Measurements from ENCODE around the gene IFI6. TPM values are rescaled to one million over a fixed set of nuclear protein-coding genes. Genes with fewer than 3 reads are reported as not detected.
"Not testable (repeated sequence)": the region's sequence is repeated elsewhere in the genome, so short reads cannot be mapped to it uniquely, and the experiment has no call there.

IFI6 gene
- total RNA-seq, 2 donors from 2014 or later = 96.9 to 188 TPM

- H3K27me3 ChIP-seq (replicated peaks; ENCODE audit: insufficient read depth) = no peaks in the 10 kb centered on the region
- ATAC-seq (ENCODE audit: insufficient number of reproducible peaks, low FRiP score, low read depth) (no peak), DNase-seq (ENCODE audit: low spot score) (no peak)
- H3K36me3 ChIP-seq = no peaks in the 10 kb centered on the region
- peaks cover 0 to 5% of the 10 kb centered on the region in 2 donors for H3K4me1 ChIP-seq (ENCODE audit: control insufficient read depth in 1 of 2, low read depth in 2 of 2)
- no peaks in the 10 kb centered on the region for H3K9me3 ChIP-seq
- peak overlapping the region; percentile 24 for H3K4me3 ChIP-seq
- no peak overlapping the region for H3K27ac ChIP-seq
- TF ChIP-seq, protein P1, sequence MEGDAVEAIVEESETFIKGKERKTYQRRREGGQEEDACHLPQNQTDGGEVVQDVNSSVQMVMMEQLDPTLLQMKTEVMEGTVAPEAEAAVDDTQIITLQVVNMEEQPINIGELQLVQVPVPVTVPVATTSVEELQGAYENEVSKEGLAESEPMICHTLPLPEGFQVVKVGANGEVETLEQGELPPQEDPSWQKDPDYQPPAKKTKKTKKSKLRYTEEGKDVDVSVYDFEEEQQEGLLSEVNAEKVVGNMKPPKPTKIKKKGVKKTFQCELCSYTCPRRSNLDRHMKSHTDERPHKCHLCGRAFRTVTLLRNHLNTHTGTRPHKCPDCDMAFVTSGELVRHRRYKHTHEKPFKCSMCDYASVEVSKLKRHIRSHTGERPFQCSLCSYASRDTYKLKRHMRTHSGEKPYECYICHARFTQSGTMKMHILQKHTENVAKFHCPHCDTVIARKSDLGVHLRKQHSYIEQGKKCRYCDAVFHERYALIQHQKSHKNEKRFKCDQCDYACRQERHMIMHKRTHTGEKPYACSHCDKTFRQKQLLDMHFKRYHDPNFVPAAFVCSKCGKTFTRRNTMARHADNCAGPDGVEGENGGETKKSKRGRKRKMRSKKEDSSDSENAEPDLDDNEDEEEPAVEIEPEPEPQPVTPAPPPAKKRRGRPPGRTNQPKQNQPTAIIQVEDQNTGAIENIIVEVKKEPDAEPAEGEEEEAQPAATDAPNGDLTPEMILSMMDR (IDR thresholded peaks at IDR 0.05) = no peak
Observed at GRCh38 chr1:27689423-27690173, 17.6 kb upstream of the IFI6 start.

DNA sequence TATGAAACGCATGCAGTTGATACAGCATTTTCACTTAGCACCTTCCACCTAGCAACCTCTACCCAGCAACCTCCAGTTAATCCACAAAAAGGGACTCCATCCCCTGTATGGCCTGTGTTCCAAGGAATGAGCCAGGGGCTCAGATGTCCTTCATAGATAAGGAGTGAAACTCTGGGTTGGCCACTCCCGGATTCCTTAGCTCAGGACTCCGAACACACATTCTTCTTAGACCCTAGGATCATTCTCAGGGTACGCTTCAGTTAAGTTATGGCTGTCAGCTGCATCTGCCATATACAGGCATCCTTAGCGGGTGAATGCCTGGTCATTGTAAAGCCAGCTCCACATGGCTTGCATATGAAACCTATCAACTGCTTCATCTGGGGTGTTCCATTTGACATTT is 15.9 kb upstream of the IFI6 start:
- DNase-seq (ENCODE audit: low spot score) (no peak), ATAC-seq (ENCODE audit: insufficient number of reproducible peaks, low FRiP score, low read depth) (no peak)
- Histone ChIP-seq H3K4me1 (ENCODE audit: control insufficient read depth in 1 of 2, low read depth in 2 of 2) (peaks cover 0 to 5% of the 10 kb centered on the region in 2 donors), H3K27ac (no peak overlapping the region), H3K36me3 (no peaks in the 10 kb centered on the region), H3K4me3 (no peak overlapping the region), H3K9me3 (no peaks in the 10 kb centered on the region), H3K27me3 (replicated peaks; ENCODE audit: insufficient read depth) (no peaks in the 10 kb centered on the region)
- TF ChIP-seq, protein P1 (IDR thresholded peaks at IDR 0.05) = no peak

DNA sequence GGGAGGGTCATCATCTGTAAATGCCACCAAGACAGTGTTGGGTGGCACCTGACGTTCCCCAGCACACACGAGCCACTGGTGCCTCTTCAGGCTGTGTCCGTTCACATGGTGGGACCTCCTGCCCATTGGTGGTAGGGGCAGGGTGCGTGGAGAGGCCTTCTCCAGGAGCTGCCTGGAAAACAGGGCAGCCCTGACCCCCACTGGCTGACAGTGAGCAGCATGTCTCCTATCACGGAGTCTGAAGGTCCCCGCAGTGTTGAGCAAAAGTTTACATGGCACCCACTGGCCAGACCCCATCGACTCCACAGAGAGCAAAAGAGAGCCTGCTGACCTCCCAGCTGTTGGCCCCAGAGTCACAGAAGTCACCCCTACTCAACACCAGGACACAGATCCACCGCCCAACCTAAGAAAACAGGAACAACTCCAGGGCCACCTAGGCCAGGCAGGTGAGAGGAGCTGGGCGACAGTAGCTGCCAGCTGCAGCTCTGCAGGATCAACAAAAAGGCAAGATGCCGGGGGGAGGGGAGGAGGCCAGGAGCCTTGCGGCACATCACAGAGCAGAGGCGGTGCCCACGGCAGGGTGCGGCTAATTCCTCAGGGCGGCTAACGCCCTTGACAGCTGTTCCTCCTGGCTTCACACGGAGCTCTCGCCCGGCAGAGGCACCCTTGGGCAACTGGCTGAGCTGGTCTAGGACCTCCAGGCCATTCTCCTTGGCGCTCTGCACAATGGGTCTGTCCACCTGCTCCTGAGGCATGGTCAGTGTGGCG is 14.4 kb upstream of the IFI6 start:
- no peak overlapping the region for H3K27ac ChIP-seq
- H3K4me3 ChIP-seq = no peak overlapping the region
- no peaks in the 10 kb centered on the region for H3K27me3 ChIP-seq (replicated peaks; ENCODE audit: insufficient read depth)
- no peak for ATAC-seq (ENCODE audit: insufficient number of reproducible peaks, low FRiP score, low read depth)
- no peak for DNase-seq (ENCODE audit: low spot score)
- TF ChIP-seq, protein P1 (IDR thresholded peaks at IDR 0.05) = no peak
- H3K4me1 ChIP-seq (ENCODE audit: control insufficient read depth in 1 of 2, low read depth in 2 of 2) = peaks cover 0 to 5% of the 10 kb centered on the region in 2 donors
- H3K36me3 ChIP-seq = no peaks in the 10 kb centered on the region
- peaks cover 3% of the 10 kb centered on the region for H3K9me3 ChIP-seq

DNA sequence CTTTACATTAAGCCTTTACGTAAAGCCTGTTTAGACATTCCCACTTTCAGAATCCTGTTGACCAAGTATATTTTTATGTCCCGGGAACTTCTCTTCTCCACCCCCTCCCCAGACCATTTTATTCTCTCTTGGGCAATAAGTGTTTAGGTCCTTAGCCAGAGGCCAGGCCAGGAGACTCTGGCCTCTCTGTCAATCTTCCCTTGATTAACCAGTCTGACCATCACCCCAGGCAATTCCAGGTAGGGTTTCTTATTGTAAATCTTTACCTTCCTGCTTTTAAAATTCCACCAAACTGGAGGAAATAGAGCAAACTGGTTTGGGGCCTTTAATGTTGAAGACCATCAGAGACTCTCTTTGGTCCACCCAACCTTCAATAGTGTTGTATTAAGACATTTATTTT is 12.2 kb upstream of the IFI6 start:
- no peaks in the 10 kb centered on the region for H3K27me3 ChIP-seq (replicated peaks; ENCODE audit: insufficient read depth)
- TF ChIP-seq, protein P1 (IDR thresholded peaks at IDR 0.05) = no peak
- no peak overlapping the region for H3K27ac ChIP-seq
- DNase-seq (ENCODE audit: low spot score) (no peak), ATAC-seq (ENCODE audit: insufficient number of reproducible peaks, low FRiP score, low read depth) (no peak)
- H3K4me1 ChIP-seq (ENCODE audit: control insufficient read depth in 1 of 2, low read depth in 2 of 2) = peaks cover 0 to 2% of the 10 kb centered on the region in 2 donors
- H3K9me3 ChIP-seq = peaks cover 6% of the 10 kb centered on the region
- H3K4me3 ChIP-seq = no peak overlapping the region
- no peaks in the 10 kb centered on the region for H3K36me3 ChIP-seq

GRCh38 chr1:27682351-27682944 is 10.5 kb upstream of the IFI6 start:
- ATAC-seq (ENCODE audit: insufficient number of reproducible peaks, low FRiP score, low read depth) (no peak), DNase-seq (ENCODE audit: low spot score) (no peak)
- no peaks in the 10 kb centered on the region for H3K27me3 ChIP-seq (replicated peaks; ENCODE audit: insufficient read depth)
- TF ChIP-seq, protein P1 (IDR thresholded peaks at IDR 0.05) = no peak
- no peaks in the 10 kb centered on the region for H3K36me3 ChIP-seq
- H3K4me1 ChIP-seq (ENCODE audit: control insufficient read depth in 1 of 2, low read depth in 2 of 2) = no peaks in the 10 kb centered on the region
- H3K9me3 ChIP-seq = peaks cover 6% of the 10 kb centered on the region
- no peak overlapping the region for H3K27ac ChIP-seq
- H3K4me3 ChIP-seq = no peak overlapping the region

DNA sequence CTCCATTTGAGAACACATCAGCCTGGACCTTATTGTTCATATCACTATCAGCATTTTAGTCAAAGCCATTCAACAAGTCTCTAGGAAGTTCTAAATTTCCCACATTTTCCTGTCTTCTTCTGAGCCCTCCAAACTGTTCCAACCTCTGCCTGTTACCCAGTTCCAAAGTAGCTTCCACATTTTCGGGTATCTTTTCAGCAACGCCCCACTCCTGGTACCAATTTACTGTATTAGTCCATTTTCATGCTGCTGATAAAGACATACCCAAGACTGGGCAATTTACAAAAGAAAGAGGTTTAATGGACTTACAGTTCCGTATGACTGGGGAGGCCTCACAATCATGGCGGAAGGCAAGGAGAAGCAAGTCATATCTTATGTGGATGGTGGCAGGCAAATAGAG is 9.6 kb upstream of the IFI6 start:
- not testable (repeated sequence) for H3K36me3 ChIP-seq; H3K9me3 ChIP-seq; DNase-seq (ENCODE audit: low spot score); H3K4me3 ChIP-seq; H3K4me1 ChIP-seq (ENCODE audit: control insufficient read depth in 1 of 2, low read depth in 2 of 2); H3K27me3 ChIP-seq (replicated peaks; ENCODE audit: insufficient read depth); ATAC-seq (ENCODE audit: insufficient number of reproducible peaks, low FRiP score, low read depth); H3K27ac ChIP-seq

DNA sequence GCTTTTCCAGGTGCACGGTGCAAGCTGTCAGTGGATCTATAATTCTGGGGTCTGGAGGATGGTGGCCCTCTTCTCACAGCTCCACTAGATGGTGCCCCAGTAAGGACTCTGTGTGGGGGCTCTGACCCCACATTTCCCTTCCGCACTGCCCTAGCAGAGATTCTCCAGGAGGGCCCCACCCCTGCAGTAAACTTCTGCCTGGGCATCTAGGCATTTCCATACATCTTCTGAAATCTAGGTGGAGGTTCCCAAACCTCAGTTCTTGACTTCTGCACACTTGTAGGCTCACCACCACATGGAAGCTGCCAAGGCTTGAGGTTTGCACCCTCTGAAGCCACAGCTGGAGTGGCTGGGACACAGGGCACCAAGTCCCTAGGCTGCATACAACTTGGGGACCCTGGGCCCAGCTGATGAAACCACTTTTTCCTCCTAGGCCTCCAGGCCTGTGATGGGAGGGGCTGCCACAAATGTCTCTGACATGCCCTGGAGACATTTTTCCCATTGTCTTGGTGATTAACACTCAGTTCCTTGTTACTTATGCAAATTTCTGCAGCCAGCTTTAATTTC is 8.3 kb upstream of the IFI6 start:
- not testable (repeated sequence) for H3K27me3 ChIP-seq (replicated peaks; ENCODE audit: insufficient read depth); ATAC-seq (ENCODE audit: insufficient number of reproducible peaks, low FRiP score, low read depth); H3K4me3 ChIP-seq; H3K36me3 ChIP-seq; H3K9me3 ChIP-seq; DNase-seq (ENCODE audit: low spot score); H3K4me1 ChIP-seq (ENCODE audit: control insufficient read depth in 1 of 2, low read depth in 2 of 2); H3K27ac ChIP-seq

All from thoracic aorta (tissue), 2 donors.